A549 (cell line): Measurements from ENCODE around the gene HDAC6. TPM values are rescaled to one million over a fixed set of nuclear protein-coding genes. Genes with fewer than 3 reads are reported as not detected.

Source experiments
- ATAC-seq, 2 experiments: fragments of 200-7000 bp in 1 of 2; fragments of >200 bp in 1 of 2; cut with Nextera tagmentation in 1 of 2; cut with Tn5 transposase in 1 of 2; 3 replicates each; pipeline versions ENCODE4 v1.8.0 to v1.9.1; 2018 to 2020; ENCODE audit warnings: mild to moderate bottlenecking in 1 of 2, moderate library complexity in 1 of 2
- CTCF ChIA-PET: fragments of 300-600 bp; sonication (Branson Sonifier 250); formaldehyde crosslinking; extraction: SDS; loops from one replicate; lab custom pipeline; 2021; ENCODE audit warnings: antibody characterized with exemption, inconsistent platforms; lab: Yijun Ruan, JAX
- POLR2A ChIA-PET: fragments of 350-600 bp; formaldehyde crosslinking; extraction: SDS; loops from one replicate; lab custom pipeline; 2021; ENCODE audit warnings: antibody characterized with exemption, inconsistent platforms; lab: Yijun Ruan, JAX
- DNase-seq, 2 experiments: peaks; one replicate each; pipeline versions ENCODE4 v3.0.0 to v3.0.0-alpha.2; 2011 to 2016; ENCODE audit warnings: low read depth in 1 of 2, low spot score in 1 of 2
- FAIRE-seq: peaks from 2 replicates; lab custom pipeline; 2011; peaks lifted over from hg19 to GRCh38; lab: Jason Lieb, UNC
- H3K27ac ChIP-seq, 2 experiments: fragments of >200 bp; sonication (Bioruptor Twin); formaldehyde crosslinking; 3 replicates each; pipeline ENCODE4 v1.5.1; 2016 to 2017
- H3K4me1 ChIP-seq: fragments of >200 bp; sonication (Bioruptor Twin); formaldehyde crosslinking; 3 replicates; pipeline ENCODE4 v1.6.1; 2016
- H3K4me2 ChIP-seq: fragments of >200 bp; sonication (Bioruptor Twin); formaldehyde crosslinking; 3 replicates; pipeline ENCODE4 v1.6.1; 2016
- H3K4me3 ChIP-seq: fragments of >200 bp; sonication (Bioruptor Twin); formaldehyde crosslinking; 3 replicates; pipeline ENCODE4 v1.5.1; 2016
- H3K9me3 ChIP-seq: fragments of >200 bp; sonication (Bioruptor Twin); formaldehyde crosslinking; 3 replicates; pipeline ENCODE4 v1.6.1; 2016
- CHD2 ChIP-seq: fragments of 150-350 bp; IDR thresholded peaks from 2 replicates; pipeline ENCODE4 v1.6.1; 2014; ENCODE audit warnings: low read length; ENCODE audit not compliant: partially characterized antibody
- CTCF ChIP-seq: fragments of >200 bp; sonication (Bioruptor Twin); formaldehyde crosslinking; IDR thresholded peaks from 3 replicates; pipeline ENCODE4 v1.5.1; 2016
- ELK1 ChIP-seq: fragments of 150-350 bp; IDR thresholded peaks from 2 replicates; pipeline ENCODE4 v1.6.1; 2014; ENCODE audit warnings: low read depth, mild to moderate bottlenecking, low read length
- ESRRA ChIP-seq: fragments of 150-350 bp; IDR thresholded peaks from 2 replicates; pipeline ENCODE4 v1.6.1; 2014; ENCODE audit warnings: mild to moderate bottlenecking, low read length, borderline replicate concordance
- HOXB5 ChIP-seq: fragments of 250-450 bp; sonication (Bioruptor Pico); IDR thresholded peaks from 2 replicates; pipeline ENCODE4 v1.5.0; 2020; ENCODE audit warnings: mild to moderate bottlenecking, moderate library complexity
- KDM5A ChIP-seq: fragments of 200-600 bp; sonication (generic); IDR thresholded peaks from 2 replicates; pipeline ENCODE4 v1.6.1; 2016; ENCODE audit warnings: antibody characterized with exemption, mild to moderate bottlenecking
- MAFK ChIP-seq: fragments of 450-650 bp; IDR thresholded peaks from 2 replicates; pipeline ENCODE4 v1.6.1; 2014; ENCODE audit not compliant: partially characterized antibody
- NPAS2 ChIP-seq: fragments of 250-450 bp; sonication (Bioruptor Pico); IDR thresholded peaks from 2 replicates; pipeline ENCODE4 v1.8.0; 2022; ENCODE audit warnings: mild to moderate bottlenecking, moderate library complexity, borderline replicate concordance
- NR3C1 ChIP-seq: fragments of >200 bp; sonication (Bioruptor Twin); formaldehyde crosslinking; IDR thresholded peaks from 3 replicates; pipeline ENCODE4 v1.6.1; 2017
- RAD21 ChIP-seq, 2 experiments: fragments of >200 bp in 1 of 2; sonication (Bioruptor Twin) in 1 of 2; formaldehyde crosslinking in 1 of 2; IDR thresholded peaks in 1 of 2; conservative IDR thresholded peaks in 1 of 2; 2 replicates in 1 of 2; 3 replicates in 1 of 2; pipeline ENCODE4 v1.6.1; 2012 to 2018; ENCODE audit warnings: inconsistent platforms in 1 of 2
- RFX5 ChIP-seq: fragments of 450-650 bp; IDR thresholded peaks from 2 replicates; pipeline ENCODE4 v1.7.1; 2014; ENCODE audit warnings: antibody characterized with exemption, mild to moderate bottlenecking, moderate library complexity
- SMC3 ChIP-seq: fragments of >200 bp; sonication (Bioruptor Twin); formaldehyde crosslinking; IDR thresholded peaks from 3 replicates; pipeline ENCODE4 v1.6.1; 2018; ENCODE audit warnings: inconsistent platforms
- WGBS: methylation state at CpG from one replicate; pipeline ENCODE4 v1.1.6; 2017; ENCODE audit errors: missing lambda C conversion rate; 5-methylcytosine and 5-hydroxymethylcytosine counted together
- polyA plus RNA-seq, 4 experiments: library from polyadenylated mRNA; depleted of rRNA in 3 of 4; stranded (reverse); fragments of >200 nt; fragmentation: RNase III in 1 of 4; extraction: RNeasy Plus Mini Kit Qiagen cat#74134 plus additional on column Dnase treatment in 1 of 4; gene quantifications; 2 replicates in 3 of 4; 3 replicates in 1 of 4; pipeline ENCODE4 v1.2.3, GENCODE V29; 2011 to 2017
- TF ChIP-seq, protein P1 (sequence below): fragments of 250-450 bp; sonication (Bioruptor Pico); IDR thresholded peaks from 2 replicates; pipeline ENCODE4 v1.5.0; 2020; ENCODE audit warnings: low read depth, mild to moderate bottlenecking, moderate library complexity
- TF ChIP-seq, protein P2 (sequence below): fragments of >200 bp; sonication (Bioruptor Twin); formaldehyde crosslinking; IDR thresholded peaks from 2 replicates; pipeline ENCODE4 v1.6.1; 2016
- TF ChIP-seq, protein P3 (sequence below): fragments of >200 bp; sonication (Bioruptor Twin); formaldehyde crosslinking; IDR thresholded peaks from 3 replicates; pipeline ENCODE4 v1.6.1; 2016

Gene HDAC6
- polyA plus RNA-seq, 2 of the 4 experiments (the other 2 are of a cell fraction): 50.6 to 52.1 TPM

- Histone ChIP-seq H3K9me3 (no peaks in the 10 kb centered on the region), H3K4me1 (peaks cover 11% of the 10 kb centered on the region), H3K4me2 (peak overlapping the region; percentile 90), H3K4me3 (peak overlapping the region; percentile 54), H3K27ac (peak overlapping the region; percentile 84 to 94)
- WGBS: 28% methylated on average over 4 of the region's 4 CpGs
- FAIRE-seq (no peak), ATAC-seq (no peak), DNase-seq (no peak)
- POLR2A ChIA-PET: no interaction called here
- TF ChIP-seq MAFK (no peak), ESRRA (no peak), SMC3 (no peak), KDM5A (no peak), RFX5 (no peak)
- TF ChIP-seq, protein P1, sequence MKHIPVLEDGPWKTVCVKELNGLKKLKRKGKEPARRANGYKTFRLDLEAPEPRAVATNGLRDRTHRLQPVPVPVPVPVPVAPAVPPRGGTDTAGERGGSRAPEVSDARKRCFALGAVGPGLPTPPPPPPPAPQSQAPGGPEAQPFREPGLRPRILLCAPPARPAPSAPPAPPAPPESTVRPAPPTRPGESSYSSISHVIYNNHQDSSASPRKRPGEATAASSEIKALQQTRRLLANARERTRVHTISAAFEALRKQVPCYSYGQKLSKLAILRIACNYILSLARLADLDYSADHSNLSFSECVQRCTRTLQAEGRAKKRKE: no peak
- CTCF ChIA-PET: no interaction called here
Measured at GRCh38 chrX:48802905-48803200, 986 bp downstream of the HDAC6 start.

GRCh38 chrX:48806081-48806480 is 4.2 kb downstream of the HDAC6 start:
- Histone ChIP-seq H3K9me3 (no peaks in the 10 kb centered on the region), H3K27ac (no peak overlapping the region), H3K4me2 (no peak overlapping the region), H3K4me1 (peaks cover 5% of the 10 kb centered on the region; the same call in 1 of the 3 replicates), H3K4me3 (no peak overlapping the region)
- DNase-seq (peak in 1 of 2 experiments; percentile 21), ATAC-seq (no peak), FAIRE-seq (no peak)
- ChIA-PET POLR2A (interaction anchor here (1.0 kb wide), 1 partner anchor 106 kb away, joined by 3 read pairs; the partner anchor contains the start of gene SLC35A2), CTCF (interaction anchor here (0.5 to 1.6 kb wide), 5 partner anchors 11 to 1033 kb away, joined by 3 to 4 read pairs (median 3); no protein-coding TSS in a partner anchor)
- WGBS: 91% methylated on average over 4 of the region's 4 CpGs
- peak; percentile 23; the same call in 1 of the 3 replicates for TF ChIP-seq CTCF
- TF ChIP-seq CHD2: no peak
- TF ChIP-seq RAD21 (conservative IDR thresholded peaks at IDR 0.05 in 1 of 2, IDR thresholded peaks at IDR 0.05 in 1 of 2): peak; percentile 29 to 37; a peak in 3 of 5 replicates

DNA sequence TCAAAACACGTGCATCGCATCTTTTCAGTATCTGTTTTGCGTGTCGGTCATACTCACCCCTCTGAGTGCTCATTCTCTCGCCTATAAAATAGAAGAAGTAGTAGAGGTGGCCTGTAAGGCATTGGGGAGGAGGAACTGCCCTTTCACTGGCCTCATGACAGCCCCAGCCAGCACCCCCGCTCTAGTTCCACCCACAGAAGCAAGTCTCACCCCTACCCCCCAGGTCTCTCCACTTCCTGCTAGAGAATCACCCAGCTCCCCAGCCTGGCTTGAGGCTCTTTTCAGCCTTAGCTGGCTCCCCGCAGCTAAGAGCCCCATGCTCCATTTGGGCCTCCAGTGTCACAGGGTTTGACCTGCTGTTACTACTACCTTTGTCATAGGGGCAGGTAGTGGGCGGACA is 11.8 kb downstream of the HDAC6 start:
- WGBS: 98% methylated on average over 6 of the region's 8 CpGs
- H3K4me2 ChIP-seq: no peak overlapping the region
- H3K27ac ChIP-seq: no peak overlapping the region
- FAIRE-seq (no peak), DNase-seq (no peak), ATAC-seq (no peak)
- no peaks in the 10 kb centered on the region for H3K9me3 ChIP-seq
- no peak overlapping the region for H3K4me3 ChIP-seq
- ChIA-PET POLR2A (no interaction called here), CTCF (no interaction called here)
- no peak for TF ChIP-seq NPAS2 (CRISPR knock-in tag)
- TF ChIP-seq ELK1: no peak
- TF ChIP-seq, protein P2, sequence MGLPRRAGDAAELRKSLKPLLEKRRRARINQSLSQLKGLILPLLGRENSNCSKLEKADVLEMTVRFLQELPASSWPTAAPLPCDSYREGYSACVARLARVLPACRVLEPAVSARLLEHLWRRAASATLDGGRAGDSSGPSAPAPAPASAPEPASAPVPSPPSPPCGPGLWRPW: no peak
- TF ChIP-seq, protein P3, sequence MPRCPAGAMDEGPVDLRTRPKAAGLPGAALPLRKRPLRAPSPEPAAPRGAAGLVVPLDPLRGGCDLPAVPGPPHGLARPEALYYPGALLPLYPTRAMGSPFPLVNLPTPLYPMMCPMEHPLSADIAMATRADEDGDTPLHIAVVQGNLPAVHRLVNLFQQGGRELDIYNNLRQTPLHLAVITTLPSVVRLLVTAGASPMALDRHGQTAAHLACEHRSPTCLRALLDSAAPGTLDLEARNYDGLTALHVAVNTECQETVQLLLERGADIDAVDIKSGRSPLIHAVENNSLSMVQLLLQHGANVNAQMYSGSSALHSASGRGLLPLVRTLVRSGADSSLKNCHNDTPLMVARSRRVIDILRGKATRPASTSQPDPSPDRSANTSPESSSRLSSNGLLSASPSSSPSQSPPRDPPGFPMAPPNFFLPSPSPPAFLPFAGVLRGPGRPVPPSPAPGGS: no peak
- no peak for TF ChIP-seq HOXB5
- TF ChIP-seq NR3C1: no peak
- no peak for TF ChIP-seq RAD21 (conservative IDR thresholded peaks at IDR 0.05 in 1 of 2, IDR thresholded peaks at IDR 0.05 in 1 of 2)
- H3K4me1 ChIP-seq: no peaks in the 10 kb centered on the region
